Anterior cingulate cortex (tissue), 58 donors: ENCODE results near the gene RBPMS2.
"Not testable (repeated sequence)": the region's sequence is repeated elsewhere in the genome, so short reads cannot be mapped to it uniquely, and the experiment has no call there.

Experiments used
- DNase-seq, 58 donors: peaks; one replicate each; lab custom pipeline; 2025; lab: John Stamatoyannopoulos, UW

RBPMS2 gene

GRCh38 chr15:64755427-64755940 is 19.9 kb downstream of the RBPMS2 start:
- no peak for DNase-seq

GRCh38 chr15:64754663-64755426 is 20.5 kb downstream of the RBPMS2 start:
- no peak for DNase-seq

- DNase-seq: no peak
Measured at GRCh38 chr15:64753480-64754185, 21.8 kb downstream of the RBPMS2 start.

GRCh38 chr15:64751464-64751863 is 23.9 kb downstream of the RBPMS2 start:
- no peak for DNase-seq

- peak in 1 of 58 donors; percentile 19 for DNase-seq
Measured at GRCh38 chr15:64749999-64750657, 25.3 kb downstream of the RBPMS2 start.

- DNase-seq: no peak
Measured at GRCh38 chr15:64749167-64749566, 26.2 kb downstream of the RBPMS2 start.

GRCh38 chr15:64748251-64748650 is 27.1 kb downstream of the RBPMS2 start:
- no peak for DNase-seq

GRCh38 chr15:64747578-64747977 is 27.8 kb downstream of the RBPMS2 start:
- DNase-seq: no peak

- no peak for DNase-seq
Measured at GRCh38 chr15:64746921-64747320, 28.5 kb downstream of the RBPMS2 start.

- no peak for DNase-seq
Measured at GRCh38 chr15:64746356-64746755, 29.0 kb downstream of the RBPMS2 start.

- no peak for DNase-seq
Measured at GRCh38 chr15:64743691-64744090, 31.7 kb downstream of the RBPMS2 start.

GRCh38 chr15:64742921-64743320 is 32.5 kb downstream of the RBPMS2 start:
- no peak for DNase-seq

- no peak for DNase-seq
Measured at GRCh38 chr15:64742385-64742784, 33.0 kb downstream of the RBPMS2 start.

GRCh38 chr15:64741708-64742107 is 33.7 kb downstream of the RBPMS2 start:
- not testable (repeated sequence) for DNase-seq

GRCh38 chr15:64740311-64741170 is 34.8 kb downstream of the RBPMS2 start:
- peak in 7 of 58 donors; percentile 4 to 21 (median 11) for DNase-seq

GRCh38 chr15:64739577-64740143 is 35.7 kb downstream of the RBPMS2 start:
- DNase-seq: no peak

GRCh38 chr15:64739156-64739555 is 36.2 kb downstream of the RBPMS2 start:
- no peak for DNase-seq

GRCh38 chr15:64738226-64739095 is 36.9 kb downstream of the RBPMS2 start:
- no peak for DNase-seq
